C4-2B (cell line): Measurements from ENCODE around the gene ATG4D.

Source experiments
- ZFX ChIP-seq: fragments of 450-650 bp; IDR thresholded peaks from 2 replicates; pipeline ENCODE4 v1.6.1; 2017
- TF ChIP-seq, protein P1 (sequence below): fragments of 450-650 bp; conservative IDR thresholded peaks from 2 replicates; pipeline ENCODE4 v1.5.1; 2017; ENCODE audit warnings: mild to moderate bottlenecking

GRCh38 chr19:10546817-10547216 is 3.1 kb downstream of the ATG4D start:
- TF ChIP-seq, protein P1, sequence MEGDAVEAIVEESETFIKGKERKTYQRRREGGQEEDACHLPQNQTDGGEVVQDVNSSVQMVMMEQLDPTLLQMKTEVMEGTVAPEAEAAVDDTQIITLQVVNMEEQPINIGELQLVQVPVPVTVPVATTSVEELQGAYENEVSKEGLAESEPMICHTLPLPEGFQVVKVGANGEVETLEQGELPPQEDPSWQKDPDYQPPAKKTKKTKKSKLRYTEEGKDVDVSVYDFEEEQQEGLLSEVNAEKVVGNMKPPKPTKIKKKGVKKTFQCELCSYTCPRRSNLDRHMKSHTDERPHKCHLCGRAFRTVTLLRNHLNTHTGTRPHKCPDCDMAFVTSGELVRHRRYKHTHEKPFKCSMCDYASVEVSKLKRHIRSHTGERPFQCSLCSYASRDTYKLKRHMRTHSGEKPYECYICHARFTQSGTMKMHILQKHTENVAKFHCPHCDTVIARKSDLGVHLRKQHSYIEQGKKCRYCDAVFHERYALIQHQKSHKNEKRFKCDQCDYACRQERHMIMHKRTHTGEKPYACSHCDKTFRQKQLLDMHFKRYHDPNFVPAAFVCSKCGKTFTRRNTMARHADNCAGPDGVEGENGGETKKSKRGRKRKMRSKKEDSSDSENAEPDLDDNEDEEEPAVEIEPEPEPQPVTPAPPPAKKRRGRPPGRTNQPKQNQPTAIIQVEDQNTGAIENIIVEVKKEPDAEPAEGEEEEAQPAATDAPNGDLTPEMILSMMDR: no peak
- TF ChIP-seq ZFX: no peak
